NCI-H774 (cell line): ENCODE results near the gene OSBP2.
A peak's percentile ranks its signal among the peaks of the same experiment; 100 is the strongest.
"Not testable (repeated sequence)": the region's sequence is repeated elsewhere in the genome, so short reads cannot be mapped to it uniquely, and the experiment has no call there.

Source experiments
- DNase-seq: peaks from one replicate; lab custom pipeline; 2025; lab: John Stamatoyannopoulos, UW

OSBP2 gene

GRCh38 chr22:30763815-30764673, 69.4 kb downstream of the OSBP2 start:
- peak; percentile 24 for DNase-seq

- no peak for DNase-seq
Observed at GRCh38 chr22:30767661-30768060, 73.0 kb downstream of the OSBP2 start.

- DNase-seq: no peak
Observed at GRCh38 chr22:30770716-30771115, 76.0 kb downstream of the OSBP2 start.

- no peak for DNase-seq
Observed at GRCh38 chr22:30773919-30774318, 79.2 kb downstream of the OSBP2 start.

- DNase-seq: no peak
Observed at GRCh38 chr22:30774566-30774965, 79.9 kb downstream of the OSBP2 start.

- DNase-seq: no peak
Observed at GRCh38 chr22:30776476-30776875, 81.8 kb downstream of the OSBP2 start.

- not testable (repeated sequence) for DNase-seq
Observed at GRCh38 chr22:30777146-30777545, 82.5 kb downstream of the OSBP2 start.

GRCh38 chr22:30777587-30777986, 82.9 kb downstream of the OSBP2 start:
- DNase-seq: no peak

- no peak for DNase-seq
Observed at GRCh38 chr22:30778261-30778660, 83.6 kb downstream of the OSBP2 start.

- DNase-seq: no peak
Observed at GRCh38 chr22:30780026-30780425, 85.4 kb downstream of the OSBP2 start.

- no peak for DNase-seq
Observed at GRCh38 chr22:30781271-30781875, 86.7 kb downstream of the OSBP2 start.

- DNase-seq: no peak
Observed at GRCh38 chr22:30782613-30783012, 87.9 kb downstream of the OSBP2 start.

- DNase-seq: no peak
Observed at GRCh38 chr22:30783021-30783420, 88.3 kb downstream of the OSBP2 start.

GRCh38 chr22:30785527-30785926, 90.9 kb downstream of the OSBP2 start:
- no peak for DNase-seq

GRCh38 chr22:30790366-30790765, 95.7 kb downstream of the OSBP2 start:
- DNase-seq: no peak

GRCh38 chr22:30792456-30792855, 97.8 kb downstream of the OSBP2 start:
- DNase-seq: no peak

GRCh38 chr22:30795118-30795517, 100.4 kb downstream of the OSBP2 start:
- no peak for DNase-seq

- no peak for DNase-seq
Observed at GRCh38 chr22:30801695-30802094, 107.0 kb downstream of the OSBP2 start.

- no peak for DNase-seq
Observed at GRCh38 chr22:30802202-30803166, 107.8 kb downstream of the OSBP2 start.

- no peak for DNase-seq
Observed at GRCh38 chr22:30803679-30804078, 109.0 kb downstream of the OSBP2 start.

GRCh38 chr22:30804626-30805025, 110.0 kb downstream of the OSBP2 start:
- DNase-seq: no peak

GRCh38 chr22:30806391-30806861, 111.8 kb downstream of the OSBP2 start:
- no peak for DNase-seq
